Glutamatergic neuron (in vitro differentiated cells): ENCODE measurements around the gene RBM20. TPM values are rescaled to one million over a fixed set of nuclear protein-coding genes. Genes with fewer than 3 reads are reported as not detected.

Experiments used
- DNase-seq: peaks from one replicate; pipeline ENCODE4 v3.0.0; 2022
- H3K27ac Mint-ChIP-seq: one replicate; pipeline ENCODE4 v1.8.0; 2020; ENCODE audit warnings: mild to moderate bottlenecking, mixed read lengths, inconsistent platforms; ENCODE audit not compliant: unreplicated experiment
- H3K27me3 Mint-ChIP-seq: one replicate; pipeline ENCODE4 v1.8.0; 2020; ENCODE audit warnings: mild to moderate bottlenecking, moderate library complexity, mixed read lengths, inconsistent platforms; ENCODE audit not compliant: unreplicated experiment
- H3K36me3 Mint-ChIP-seq: one replicate; pipeline ENCODE4 v1.8.0; 2020; ENCODE audit warnings: mild to moderate bottlenecking, mixed read lengths, inconsistent platforms; ENCODE audit not compliant: unreplicated experiment
- H3K4me1 Mint-ChIP-seq: one replicate; pipeline ENCODE4 v1.8.0; 2020; ENCODE audit warnings: mild to moderate bottlenecking, low read depth, mixed read lengths, inconsistent platforms; ENCODE audit not compliant: unreplicated experiment
- H3K4me3 Mint-ChIP-seq: one replicate; pipeline ENCODE4 v1.8.0; 2020; ENCODE audit warnings: mild to moderate bottlenecking, mixed read lengths, inconsistent platforms; ENCODE audit not compliant: unreplicated experiment
- H3K9me3 Mint-ChIP-seq: one replicate; pipeline ENCODE4 v1.8.0; 2020; ENCODE audit warnings: mild to moderate bottlenecking, moderate library complexity, mixed read lengths, inconsistent platforms; ENCODE audit not compliant: unreplicated experiment
- CTCF ChIP-seq: fragments of 200-600 bp; sonication (generic); IDR thresholded peaks from one replicate; pipeline ENCODE4 v1.5.0; 2021; ENCODE audit not compliant: partially characterized antibody, unreplicated experiment
- total RNA-seq: library from RNA; stranded (reverse); fragmentation: NEBNext Ultra II Directional; extraction: Animal tissue kit (Norgen Biotek cat#: 25700); gene quantifications from one replicate; pipeline ENCODE4 v1.2.1, GENCODE V29; 2021; ENCODE audit not compliant: unreplicated experiment

RBM20 gene
- total RNA-seq, 1 donor from 2014 or later, result 5.8 TPM

DNA sequence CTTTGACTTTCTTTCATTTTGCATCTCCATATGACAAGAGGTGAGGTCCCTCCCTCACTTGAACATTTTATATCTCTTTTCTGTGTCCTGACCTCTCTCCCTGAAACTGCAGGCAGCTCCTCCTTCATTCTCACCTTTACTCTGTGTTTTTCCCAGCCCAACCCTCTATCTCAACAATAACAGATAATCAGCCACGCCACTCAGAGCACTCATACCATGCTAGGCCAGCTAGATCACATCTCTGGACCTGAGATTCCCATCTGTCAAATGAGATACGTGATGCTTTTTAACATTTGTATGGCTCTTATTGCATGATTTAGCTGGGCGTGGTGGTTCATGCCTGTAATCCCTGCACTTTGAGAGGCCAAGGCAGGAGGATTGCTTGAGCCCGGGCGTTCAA, 164.5 kb downstream of the RBM20 start:
- Mint-ChIP-seq H3K36me3 (no peaks in the 10 kb centered on the region), H3K4me1 (peaks cover 17% of the 10 kb centered on the region), H3K27me3 (peaks cover 6% of the 10 kb centered on the region), H3K4me3 (no peak overlapping the region), H3K27ac (peak overlapping the region; percentile 46), H3K9me3 (peaks cover 7% of the 10 kb centered on the region)
- no peak for TF ChIP-seq CTCF
- no peak for DNase-seq

DNA sequence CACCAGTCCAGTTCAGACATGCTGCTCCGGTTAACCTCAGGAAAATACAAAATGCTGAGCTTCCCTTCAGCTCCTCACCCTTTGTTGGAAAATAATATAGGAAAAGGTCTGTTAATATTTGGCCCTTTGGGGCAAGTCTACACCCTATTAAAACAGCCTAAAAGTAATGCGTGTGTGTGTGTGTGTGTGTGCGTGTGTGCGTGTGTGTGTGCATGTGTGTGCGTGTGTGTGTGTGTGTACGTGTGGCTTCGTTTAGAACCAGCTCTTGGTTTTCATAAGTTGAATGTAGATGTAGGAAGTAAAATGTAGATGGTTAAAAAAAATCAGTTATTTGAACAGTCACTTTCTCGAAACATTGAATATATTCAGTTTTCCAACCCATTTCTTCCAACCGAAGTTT, 166.5 kb downstream of the RBM20 start:
- DNase-seq, result no peak

GRCh38 chr10:110811791-110812581, 167.8 kb downstream of the RBM20 start:
- Mint-ChIP-seq H3K27ac (no peak overlapping the region), H3K4me3 (no peak overlapping the region), H3K4me1 (peaks cover 1% of the 10 kb centered on the region), H3K9me3 (peaks cover 4% of the 10 kb centered on the region), H3K36me3 (no peaks in the 10 kb centered on the region), H3K27me3 (no peaks in the 10 kb centered on the region)
- no peak for TF ChIP-seq CTCF
- DNase-seq, result no peak

More for the DNA sequence above, 166.5 kb downstream of the RBM20 start:
- H3K9me3 Mint-ChIP-seq, result peaks cover 6% of the 10 kb centered on the region
- TF ChIP-seq CTCF, result no peak
- H3K4me3 Mint-ChIP-seq, result no peak overlapping the region
- H3K4me1 Mint-ChIP-seq, result peaks cover 2% of the 10 kb centered on the region
- H3K36me3 Mint-ChIP-seq, result no peaks in the 10 kb centered on the region
- H3K27ac Mint-ChIP-seq, result no peak overlapping the region
- H3K27me3 Mint-ChIP-seq, result no peaks in the 10 kb centered on the region

- DNase-seq, result no peak
- H3K4me1 Mint-ChIP-seq, result peaks cover 6% of the 10 kb centered on the region
- no peak for TF ChIP-seq CTCF
- H3K4me3 Mint-ChIP-seq, result no peak overlapping the region
- peaks cover 4% of the 10 kb centered on the region for H3K9me3 Mint-ChIP-seq
- H3K36me3 Mint-ChIP-seq, result no peaks in the 10 kb centered on the region
- peaks cover 2% of the 10 kb centered on the region for H3K27me3 Mint-ChIP-seq
- no peak overlapping the region for H3K27ac Mint-ChIP-seq
These were observed 168.4 kb downstream of the RBM20 start for GRCh38 chr10:110812583-110812982.

DNA sequence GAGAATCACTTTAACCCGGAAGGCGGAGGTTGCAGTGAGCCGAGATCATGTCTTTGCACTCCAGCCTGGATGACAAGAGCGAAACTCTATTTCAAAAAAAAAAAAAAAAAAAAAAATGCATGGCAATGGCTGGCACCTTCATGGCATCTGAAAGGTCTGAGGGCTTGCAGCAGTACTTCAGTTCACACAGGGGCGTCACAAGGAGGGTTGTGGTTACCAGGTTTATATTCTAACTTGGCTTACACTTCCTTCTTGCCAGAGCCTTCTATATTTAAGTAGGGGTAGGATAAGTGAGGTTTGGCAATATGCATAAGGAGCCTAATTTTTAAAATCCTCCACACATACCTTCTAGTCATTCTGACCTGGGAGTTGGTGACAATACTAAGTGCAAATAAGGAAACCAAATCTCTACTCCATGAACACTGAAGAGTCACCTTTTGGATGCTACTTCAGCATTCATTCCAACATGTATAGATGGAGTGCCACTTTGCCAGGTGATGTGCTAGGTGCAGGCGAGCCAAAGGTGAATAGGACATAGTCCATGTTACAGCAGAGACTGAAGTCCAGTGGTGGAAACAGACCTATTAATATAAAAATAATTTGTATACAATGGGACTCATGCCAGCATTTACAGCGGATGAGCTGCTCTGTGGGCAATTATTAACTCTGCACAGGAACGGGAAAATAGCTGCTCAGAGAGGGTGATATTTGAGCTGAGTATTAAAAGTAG, 169.8 kb downstream of the RBM20 start:
- no peak for TF ChIP-seq CTCF
- Mint-ChIP-seq H3K36me3 (no peaks in the 10 kb centered on the region), H3K27me3 (peaks cover 10% of the 10 kb centered on the region), H3K27ac (no peak overlapping the region), H3K4me1 (peaks cover 15% of the 10 kb centered on the region), H3K4me3 (no peak overlapping the region), H3K9me3 (peaks cover 12% of the 10 kb centered on the region)
- DNase-seq, result no peak
